CD1c-positive myeloid dendritic cell (primary cell): ENCODE data around the gene WNT5A.

Experiments
- DNase-seq: peaks from one replicate; pipeline ENCODE4 v3.0.0-alpha.2; 2016; ENCODE audit errors: extremely low spot score

WNT5A gene

DNA sequence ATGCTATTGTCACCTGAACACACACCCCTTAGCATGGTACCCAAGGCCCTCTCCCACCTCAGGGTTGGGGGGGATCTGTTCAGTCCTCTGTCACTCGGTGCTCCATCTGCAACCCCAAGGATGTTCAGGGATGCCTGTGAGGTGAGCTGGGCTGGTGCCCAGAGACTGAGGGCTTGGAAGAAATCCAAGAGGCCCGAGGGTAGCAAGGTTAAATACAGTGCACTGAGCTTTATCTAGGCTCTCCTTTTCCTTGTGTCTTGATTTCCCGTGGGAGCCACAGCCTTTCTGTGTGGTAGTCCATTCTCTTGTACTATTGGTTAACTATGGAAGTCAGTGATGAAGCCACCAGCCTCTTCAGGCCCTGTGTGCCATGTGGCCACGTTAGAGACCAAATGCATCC lies 18.7 kb upstream of the WNT5A start:
- no peak for DNase-seq

DNA sequence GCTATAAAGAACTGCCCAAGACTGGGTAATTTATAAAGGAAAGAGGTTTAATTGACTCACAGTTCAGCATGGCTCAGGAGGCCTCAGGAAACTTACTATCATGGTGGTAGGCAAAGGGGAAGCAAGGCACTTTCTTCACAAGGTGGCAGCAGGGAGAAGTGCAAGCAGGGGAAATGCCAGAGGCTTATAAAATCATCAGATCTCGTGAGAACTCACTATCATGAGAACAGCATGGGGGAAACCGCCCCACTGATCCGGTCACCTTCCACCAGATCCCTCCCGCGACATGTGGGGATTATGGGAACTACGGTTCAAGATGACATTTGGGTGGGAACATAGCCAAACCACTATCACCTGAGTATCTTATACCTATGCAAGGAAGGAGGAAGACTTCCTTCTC lies 18.0 kb upstream of the WNT5A start:
- DNase-seq: peak; percentile 29

DNA sequence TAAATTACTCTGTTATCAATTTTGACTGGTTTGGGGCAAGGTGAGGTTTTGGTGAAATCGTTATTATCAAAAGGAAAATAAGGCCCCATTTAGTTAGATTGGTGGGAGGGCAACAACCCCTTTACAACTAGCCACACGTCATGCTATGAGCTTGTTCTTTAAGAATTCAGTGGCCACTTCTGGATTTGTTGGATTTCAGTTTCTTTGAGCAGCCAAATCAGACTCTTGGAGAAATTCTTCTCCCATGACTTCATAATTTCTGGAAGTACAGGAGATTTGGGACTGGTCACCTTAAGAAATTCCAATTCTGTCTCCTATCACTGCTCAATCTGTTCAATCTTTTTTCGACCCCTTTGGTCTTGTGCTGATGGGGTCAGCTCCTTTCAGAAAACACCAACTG lies 14.8 kb upstream of the WNT5A start:
- no peak for DNase-seq

DNA sequence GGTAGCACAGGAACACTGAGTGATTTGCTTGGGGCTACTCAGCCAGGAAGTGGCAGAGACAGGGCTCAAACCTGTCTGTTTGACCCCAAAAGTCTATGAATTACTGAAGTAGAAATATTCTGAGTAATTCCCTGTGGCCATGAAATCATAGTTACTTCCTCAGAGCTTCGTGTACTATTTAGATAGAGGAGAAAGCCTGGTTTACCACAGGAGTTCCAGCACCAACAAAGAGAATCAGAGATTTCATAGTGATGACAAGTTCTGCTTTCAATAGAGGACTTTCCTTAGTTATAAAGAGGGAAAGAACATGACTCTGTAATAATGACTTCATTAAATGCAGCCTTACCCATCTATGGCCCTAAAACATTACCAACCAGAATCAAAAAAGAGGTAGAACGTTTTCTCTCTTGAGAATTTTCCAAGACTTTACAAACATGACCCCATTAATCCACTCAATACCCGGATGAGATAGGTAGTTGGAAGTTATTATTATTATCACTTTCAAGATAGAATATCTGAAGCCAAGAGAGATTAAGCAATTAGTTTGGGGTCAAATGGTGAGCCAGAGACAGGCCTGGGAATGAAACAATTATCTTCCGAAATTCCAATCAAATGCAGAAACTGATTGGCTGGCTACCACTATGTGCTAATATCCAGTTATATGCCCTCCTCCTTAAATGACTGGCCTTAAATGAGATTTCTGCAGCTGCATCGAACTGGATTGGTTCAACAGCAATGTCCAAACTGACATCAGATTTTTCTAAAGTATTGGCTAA lies 13.6 kb upstream of the WNT5A start:
- DNase-seq: peak; percentile 10

DNA sequence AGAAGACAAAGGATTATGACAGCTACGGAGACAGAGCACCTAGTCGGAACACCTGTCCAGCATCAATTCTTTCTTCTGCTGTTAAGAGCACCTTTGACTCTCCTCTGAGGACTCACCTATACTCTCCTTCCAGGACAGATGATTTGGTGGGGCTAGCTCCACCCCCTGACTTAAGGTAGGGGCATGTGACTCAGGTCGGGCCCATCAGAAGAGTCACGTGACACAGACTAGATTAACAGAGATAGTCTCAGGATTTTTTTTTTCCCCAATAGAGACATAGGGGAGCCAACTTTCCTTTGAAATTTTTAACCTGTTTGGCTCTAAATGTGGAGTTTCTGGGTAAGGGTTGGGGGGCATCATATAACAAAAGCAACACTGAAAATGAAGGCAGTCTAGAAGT lies 11.4 kb upstream of the WNT5A start:
- DNase-seq: no peak

DNA sequence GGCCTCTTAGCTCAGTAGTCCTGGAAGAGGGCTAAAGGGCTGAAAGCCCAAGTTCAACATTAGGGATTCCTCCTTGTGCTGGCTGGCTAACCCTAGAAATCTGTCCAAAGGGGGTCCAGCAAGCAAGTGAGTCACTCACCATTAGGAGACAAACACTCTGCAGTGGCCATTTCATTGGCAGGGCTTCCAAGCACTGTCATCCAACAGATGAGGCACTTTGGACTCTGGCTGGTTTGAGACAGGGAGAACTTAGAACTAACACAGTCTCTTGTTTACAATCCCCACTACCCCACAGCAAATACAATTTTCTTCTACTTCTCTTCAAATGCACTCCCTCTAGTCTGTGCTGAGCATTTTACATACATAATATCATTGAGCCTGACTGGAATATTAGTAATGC lies 10.1 kb upstream of the WNT5A start:
- DNase-seq: no peak

DNA sequence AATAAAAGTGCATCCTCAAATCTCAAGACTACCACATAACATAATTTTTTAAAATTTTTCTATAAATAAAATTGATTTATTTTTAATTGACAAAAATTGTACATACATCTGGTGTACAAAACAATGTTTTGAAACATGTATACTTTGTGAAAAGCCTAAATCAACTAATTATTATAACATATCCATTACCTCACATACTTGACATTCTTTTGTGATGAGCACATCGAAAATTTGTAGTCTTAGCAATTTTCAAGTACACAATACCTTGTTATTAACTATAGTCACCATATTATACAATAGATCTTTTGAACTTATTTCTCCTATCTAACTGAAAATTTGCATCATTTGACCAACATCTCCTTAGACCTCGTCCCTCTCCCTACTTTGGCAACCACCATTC lies 7.9 kb upstream of the WNT5A start:
- no peak for DNase-seq

DNA sequence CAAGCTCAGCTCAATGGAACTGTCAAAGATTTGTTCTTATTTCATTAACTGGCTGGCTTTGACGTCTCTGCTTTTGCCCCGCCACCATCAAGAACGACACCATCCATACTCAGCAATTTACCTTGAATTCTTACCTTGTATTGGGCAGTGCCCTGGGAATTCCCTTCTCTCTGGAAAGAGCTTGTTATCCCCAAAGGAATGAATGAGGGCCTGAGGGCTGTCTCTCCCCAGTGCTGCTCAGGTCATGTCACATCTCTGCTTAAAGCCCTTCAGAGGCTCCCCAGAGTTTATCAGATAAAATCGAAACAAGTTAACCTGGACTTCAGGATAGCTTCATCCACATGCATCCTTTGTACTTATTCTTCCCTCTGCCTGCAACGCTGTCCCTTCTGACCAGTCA lies 5.9 kb upstream of the WNT5A start:
- no peak for DNase-seq

DNA sequence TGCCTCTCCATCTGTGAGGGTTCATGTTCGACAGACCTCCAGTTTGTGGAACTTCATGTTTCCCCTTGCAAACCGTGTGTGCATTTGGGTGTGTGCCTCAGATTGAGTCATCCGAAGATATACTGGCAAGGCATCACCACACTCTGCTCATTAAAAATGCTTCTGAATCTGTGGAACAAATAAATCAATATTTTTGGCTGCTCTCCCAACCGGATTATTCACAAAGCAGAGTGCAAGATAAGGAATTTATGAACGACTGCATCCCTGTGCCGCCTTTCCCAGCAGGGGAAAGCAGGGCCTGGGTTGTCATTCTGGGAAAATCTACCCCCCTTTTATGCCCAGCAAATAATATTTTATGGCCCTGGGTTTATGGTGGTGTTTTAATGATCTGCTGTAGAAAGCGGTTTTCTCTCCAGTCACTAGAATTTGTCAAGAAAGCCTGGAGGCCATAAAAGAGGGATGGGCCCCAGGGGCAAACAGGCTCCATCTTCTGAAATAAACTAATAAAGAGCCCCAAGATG lies 4.2 kb upstream of the WNT5A start:
- DNase-seq: no peak

DNA sequence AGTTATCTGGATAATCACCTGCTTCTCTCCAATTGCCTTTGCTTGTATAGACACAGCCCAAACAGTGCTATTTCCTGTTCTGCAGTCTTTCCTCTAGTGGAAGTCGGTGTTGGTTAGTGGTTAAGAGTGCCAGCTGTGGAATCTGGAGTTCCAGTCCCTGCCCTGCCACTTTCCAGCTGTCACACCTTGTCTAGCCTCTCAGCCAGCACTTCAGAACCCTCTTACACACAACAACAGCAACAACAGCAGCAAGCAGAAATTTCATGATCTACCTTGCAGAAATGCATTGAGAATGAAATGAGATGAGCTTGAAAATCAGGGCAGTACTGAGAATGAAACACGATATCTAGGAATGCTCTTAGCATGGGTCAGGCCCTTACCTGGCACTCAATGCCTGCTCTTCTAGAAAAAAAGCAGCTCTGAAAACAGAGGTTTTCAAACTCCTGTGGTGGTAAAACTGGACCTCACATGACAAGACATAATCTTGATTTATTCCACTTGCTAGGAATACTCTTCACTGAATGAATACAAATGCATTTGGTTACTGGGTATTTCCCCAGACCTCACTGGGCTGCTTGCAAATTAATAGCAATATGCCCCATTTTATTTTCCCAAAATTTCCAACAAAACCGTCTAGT lies 3.3 kb upstream of the WNT5A start:
- DNase-seq: no peak

DNA sequence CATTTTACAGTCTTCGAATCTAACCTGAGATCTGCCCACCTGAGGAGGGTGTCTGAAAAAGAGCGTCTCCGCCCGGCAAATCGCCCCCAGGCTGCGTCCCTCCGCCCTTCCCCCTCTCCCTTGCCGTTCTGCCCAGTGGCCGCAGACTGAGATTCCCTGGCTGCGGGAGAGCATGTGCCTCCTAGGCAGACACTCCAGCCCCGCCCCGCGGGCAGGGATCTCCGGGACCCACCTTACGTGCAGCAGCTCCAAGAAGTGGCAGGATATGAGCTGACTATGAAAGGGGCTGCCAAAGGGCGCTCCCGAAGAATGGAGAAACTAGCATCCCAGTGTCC lies 2.7 kb upstream of the WNT5A start:
- no peak for DNase-seq

DNA sequence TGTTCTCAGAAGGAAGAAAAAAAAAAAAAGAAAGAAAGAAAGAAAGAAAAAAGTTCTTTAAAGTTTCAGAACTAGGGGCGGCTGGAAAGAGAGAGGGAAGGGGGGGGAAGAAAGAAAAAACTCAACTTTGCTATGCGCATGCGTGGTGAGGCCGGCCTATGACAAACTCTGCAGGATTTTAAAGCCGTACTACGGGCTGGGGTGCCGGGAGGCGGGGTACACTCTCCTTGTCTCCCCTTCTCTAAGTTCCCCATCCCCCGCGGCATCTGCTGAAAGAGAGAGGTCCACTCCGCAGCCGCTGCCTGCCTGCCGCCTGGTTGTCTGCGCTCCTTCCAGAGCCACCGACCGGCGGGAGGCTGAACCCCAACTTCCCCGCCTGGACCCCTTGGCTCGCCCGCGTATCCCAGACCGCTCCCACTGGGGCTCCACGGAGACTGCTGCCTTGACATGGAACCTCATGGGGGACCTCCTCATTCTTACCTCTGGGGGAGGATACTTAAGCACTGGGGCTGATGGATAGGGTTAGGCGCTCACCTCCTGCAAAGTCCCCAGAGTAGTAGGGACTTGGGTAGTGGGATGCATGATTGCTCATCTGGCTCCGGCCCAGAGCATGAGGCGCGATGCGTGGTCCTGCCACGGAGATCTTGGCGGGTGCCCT lies 1.4 kb upstream of the WNT5A start:
- DNase-seq: peak; percentile 76

DNA sequence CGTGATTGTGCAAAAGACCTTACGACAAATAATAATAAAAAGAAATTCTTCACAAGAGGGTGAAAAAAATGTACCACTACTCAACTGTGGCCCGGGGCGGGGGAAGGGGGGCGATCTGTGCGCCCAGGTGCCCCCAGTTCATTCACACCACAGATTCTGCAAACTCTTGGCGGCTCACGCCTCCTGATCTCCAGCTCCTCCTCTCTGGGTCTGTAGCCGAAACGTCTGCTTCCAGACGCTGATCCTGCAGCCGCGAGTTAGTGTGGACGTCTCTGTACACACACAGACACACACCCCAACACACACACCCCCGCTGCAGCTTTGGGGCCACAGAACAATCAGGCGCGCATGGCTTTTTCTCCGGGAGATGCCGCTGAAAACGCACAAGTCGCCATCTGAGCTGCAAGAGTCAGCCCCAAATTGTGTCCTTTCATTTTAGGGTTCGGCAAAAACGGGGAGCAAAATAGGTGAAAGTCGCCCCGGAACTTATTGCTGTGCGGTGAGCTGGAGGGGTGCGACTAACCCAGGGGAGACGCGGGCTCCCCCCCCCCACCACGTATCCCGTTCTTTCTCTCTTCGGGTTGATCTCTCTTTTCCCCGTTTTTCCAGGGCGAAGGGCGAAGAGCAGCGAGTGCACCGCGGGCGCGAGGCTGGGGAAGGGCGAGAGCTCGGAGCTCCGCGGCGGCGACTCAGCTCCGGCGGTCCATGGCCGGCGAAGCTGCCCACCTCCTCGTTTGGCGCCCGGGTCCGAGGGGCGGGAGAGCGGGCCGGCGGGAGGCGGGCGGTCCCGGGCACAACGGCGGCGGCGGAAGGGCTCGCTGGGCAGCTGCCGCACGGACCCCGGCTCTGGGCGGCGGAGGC lies 505 bp upstream of the WNT5A start:
- DNase-seq: peak; percentile 52

DNA sequence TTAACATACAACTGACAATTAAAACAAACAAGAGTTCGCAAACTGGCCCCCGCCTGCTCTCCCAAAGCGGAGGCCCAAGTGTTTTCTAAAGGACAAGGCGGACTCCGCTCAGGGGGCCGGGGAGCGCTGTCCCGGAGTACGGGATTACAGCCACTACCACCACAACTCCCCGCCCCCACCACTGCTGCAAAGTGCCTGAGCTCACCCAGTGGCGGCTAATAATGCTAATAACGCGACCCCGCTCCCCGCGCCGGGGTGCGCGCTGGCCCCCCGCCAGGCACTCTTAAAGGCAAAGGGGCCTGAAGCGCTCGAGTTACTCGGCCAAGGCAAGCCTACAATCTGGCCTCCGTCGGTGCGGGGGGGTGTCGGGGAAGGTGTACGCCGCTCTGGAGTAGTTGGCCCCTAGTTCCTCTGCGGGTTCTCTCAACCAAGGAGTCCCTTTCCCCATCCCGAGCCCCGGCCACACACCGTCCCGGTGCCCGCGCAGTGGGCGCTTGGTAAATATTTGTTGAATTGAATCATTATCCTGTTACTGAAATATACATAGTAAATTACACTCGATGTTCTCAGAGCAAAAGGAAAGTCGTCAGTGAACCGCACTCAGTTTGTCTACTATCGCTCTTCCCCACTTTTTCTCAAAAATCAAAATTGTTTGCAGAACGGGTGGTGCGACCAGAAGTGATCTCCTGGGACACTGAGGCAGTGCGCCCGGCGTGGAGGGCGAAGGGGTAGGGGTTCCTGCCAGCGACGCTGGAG lies 827 bp downstream of the WNT5A start:
- peak; percentile 41 for DNase-seq

DNA sequence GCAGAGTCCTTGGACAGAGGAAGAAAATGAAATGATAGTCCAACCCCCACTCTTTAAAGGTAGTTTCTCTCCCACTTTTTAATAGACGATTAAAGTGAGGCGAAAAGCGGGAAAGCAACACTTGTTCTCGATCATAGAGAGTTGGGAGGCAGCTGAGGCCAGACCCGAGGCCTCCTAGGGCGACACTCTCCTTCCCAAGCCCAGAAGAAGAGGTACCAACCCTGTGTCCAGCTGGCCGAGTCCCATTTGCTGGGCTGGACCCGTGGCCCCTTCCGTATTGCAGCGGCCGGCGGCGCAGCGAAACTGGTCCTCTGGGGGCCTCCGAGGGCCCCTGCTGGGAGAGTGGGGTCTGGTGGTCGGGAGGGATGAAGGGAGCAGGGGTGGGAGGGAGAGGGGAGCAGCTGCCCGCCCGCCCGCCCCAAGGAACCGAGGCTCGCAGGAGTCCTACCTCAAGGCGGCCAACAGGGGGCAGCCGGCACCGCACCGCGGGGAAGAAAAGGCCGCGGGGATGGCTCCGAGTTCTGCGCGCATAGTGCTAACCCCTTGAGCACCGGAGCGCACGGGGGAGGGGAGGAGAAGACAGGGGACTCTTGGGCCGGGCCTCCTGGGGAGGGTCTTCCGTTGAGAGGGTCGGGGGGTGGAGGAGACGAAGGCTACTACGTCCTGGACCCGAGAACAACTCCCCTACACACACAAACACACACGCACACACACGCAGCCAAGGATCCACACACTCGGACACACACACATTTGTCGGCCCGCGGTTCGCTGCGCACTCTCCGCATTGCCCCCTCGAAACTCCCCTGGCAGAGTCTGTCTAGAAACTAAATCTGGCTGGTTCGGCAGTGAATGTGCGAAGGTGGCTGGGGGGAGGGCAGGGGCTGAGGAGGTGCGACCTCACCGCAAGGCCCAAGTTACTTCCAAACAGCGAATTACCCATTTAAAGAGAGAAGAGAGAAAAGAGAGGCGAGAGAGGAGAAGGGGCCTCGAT lies 2.0 kb downstream of the WNT5A start:
- peak; percentile 86 for DNase-seq

DNA sequence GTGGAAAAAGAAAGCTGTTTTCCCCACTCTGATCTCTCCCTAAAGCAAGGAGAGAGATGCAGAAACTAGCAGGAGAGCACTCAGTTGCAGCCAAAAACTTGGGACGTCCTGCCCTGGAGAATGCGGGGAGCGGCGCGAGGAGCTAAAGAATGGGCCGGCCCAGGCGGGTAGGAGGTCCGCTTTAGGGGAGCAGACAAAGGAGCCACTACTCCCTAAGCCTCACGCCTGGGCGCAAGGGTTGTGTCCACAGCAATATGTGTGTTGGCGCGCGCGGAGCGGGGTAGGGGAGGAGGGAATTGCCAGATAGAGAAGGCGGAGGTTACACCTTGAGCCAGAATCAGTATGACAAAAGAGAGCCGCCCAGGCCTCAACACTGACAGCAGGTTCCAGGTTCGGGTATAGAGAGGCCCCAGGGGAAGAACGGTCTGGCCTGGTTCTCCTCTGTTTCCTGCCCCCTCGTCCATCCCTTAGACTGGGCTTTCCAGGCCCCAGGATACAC lies 2.9 kb downstream of the WNT5A start:
- no peak for DNase-seq

DNA sequence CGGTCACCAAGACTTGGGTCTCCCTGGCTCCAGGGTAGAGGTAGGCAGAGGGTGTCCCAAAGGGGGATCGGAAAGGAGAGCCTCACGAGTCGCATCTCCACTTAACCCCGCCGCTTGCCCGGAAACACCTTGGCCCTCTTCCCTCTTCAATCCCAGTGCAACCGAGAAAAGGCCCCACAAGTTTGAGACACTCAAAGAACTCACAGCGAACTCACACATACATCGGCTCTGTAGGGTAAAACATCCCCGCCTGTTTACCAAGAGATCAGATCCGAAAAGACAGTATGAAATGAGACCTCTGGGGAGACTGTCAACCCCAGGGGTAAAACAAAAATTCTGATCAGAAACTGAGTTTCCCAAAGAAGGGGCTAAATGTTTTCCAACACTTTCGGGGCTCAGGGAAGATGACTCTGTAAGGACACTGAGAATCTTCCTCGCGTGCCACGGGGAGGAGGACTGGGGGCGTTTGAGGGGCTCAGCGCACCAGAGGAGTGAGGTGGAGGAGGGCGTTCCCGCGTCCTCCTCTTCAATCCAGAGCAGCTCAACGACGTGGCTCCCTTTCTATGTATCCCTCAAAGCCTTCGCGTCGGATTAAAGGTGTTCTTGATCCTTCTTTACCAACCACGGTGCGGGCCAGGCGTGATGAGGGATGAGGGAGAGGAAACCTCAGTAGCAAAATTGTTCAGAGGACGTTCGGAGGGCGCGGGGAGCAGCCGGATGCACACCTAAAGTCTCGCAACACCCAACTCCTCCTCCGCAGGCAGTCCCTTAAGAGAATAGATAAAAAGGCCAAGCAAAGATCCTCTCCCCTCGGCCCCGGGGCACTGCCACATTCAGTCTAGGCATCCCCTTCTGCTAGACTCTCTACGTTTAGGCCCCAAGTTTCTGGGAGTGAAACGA lies 3.7 kb downstream of the WNT5A start:
- DNase-seq: no peak

DNA sequence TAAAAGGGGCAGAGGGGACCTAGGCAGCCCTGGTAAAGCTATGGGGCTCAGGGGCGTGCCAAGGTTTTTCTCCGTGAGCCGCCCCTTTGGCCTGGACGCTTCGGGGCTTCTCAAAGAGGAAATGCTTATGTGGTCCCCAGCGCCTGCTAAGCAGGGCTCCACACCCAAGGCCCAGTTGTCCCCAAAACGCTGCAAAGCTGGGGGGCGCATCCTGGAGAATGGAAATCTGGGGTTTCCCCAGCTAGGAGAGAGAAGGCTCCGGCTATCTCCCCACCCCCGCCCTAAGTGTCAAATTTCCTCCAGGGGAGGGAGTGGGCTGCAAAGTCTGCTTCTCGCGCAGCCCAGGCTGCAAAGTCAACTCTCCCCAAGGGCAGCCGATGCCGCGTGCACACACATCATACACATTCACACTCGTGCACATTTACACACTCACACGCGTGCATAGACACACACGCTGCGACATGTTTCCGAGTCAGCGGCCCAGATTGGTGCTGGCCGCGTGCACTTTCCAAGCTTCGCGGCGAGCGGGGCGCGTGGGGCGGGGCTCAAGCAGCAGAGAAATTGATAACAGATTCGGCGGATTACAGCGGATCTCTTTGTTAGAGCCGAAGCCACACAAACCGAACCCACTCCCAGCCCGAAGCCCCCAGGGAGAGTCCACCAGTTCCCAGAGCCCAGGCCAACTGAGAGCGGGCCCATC lies 4.5 kb downstream of the WNT5A start:
- DNase-seq: peak; percentile 38
